Hematopoietic multipotent progenitor cell treated with erythropoietin and hydrocortisone succinate and interleukin-3 and kit ligand, for 6 days (in vitro differentiated cells): ENCODE measurements around the gene MT1E.
A peak's percentile ranks its signal among the peaks of the same experiment; 100 is the strongest.

ENCODE experiments used
- DNase-seq: peaks from one replicate; pipeline ENCODE4 v3.0.0-alpha.2; 2015

Gene MT1E

GRCh38 chr16:56628486-56629350, 3.1 kb downstream of the MT1E start:
- DNase-seq: no peak

GRCh38 chr16:56629531-56629930, 4.0 kb downstream of the MT1E start:
- no peak for DNase-seq

GRCh38 chr16:56630134-56630533, 4.6 kb downstream of the MT1E start:
- no peak for DNase-seq

- DNase-seq: no peak
Measured at GRCh38 chr16:56631197-56631596, 5.6 kb downstream of the MT1E start.

- DNase-seq: no peak
Measured at GRCh38 chr16:56631832-56632155, 6.2 kb downstream of the MT1E start.

- DNase-seq: peak; percentile 41
Measured at GRCh38 chr16:56632156-56632847, 6.7 kb downstream of the MT1E start, which contains the start of gene MT1M. Gene MT1M, plus strand, starts transcription at chr16:56632659. Its CDS starts 73 bp downstream, at chr16:56632732.

- DNase-seq: no peak
Measured at GRCh38 chr16:56632848-56633365, 7.3 kb downstream of the MT1E start.

- no peak for DNase-seq
Measured at GRCh38 chr16:56633535-56633934, 8.0 kb downstream of the MT1E start.

GRCh38 chr16:56634715-56635440, 9.3 kb downstream of the MT1E start:
- no peak for DNase-seq

GRCh38 chr16:56635441-56635967, 9.9 kb downstream of the MT1E start:
- DNase-seq: no peak

GRCh38 chr16:56636616-56637413, 11.2 kb downstream of the MT1E start:
- DNase-seq: no peak

GRCh38 chr16:56637814-56638750, 12.5 kb downstream of the MT1E start, which contains the start of gene MT1A:
Gene MT1A, plus strand, starts transcription at chr16:56638666. Its CDS starts 73 bp downstream, at chr16:56638739.
- no peak for DNase-seq

GRCh38 chr16:56639045-56639444, 13.5 kb downstream of the MT1E start:
- no peak for DNase-seq

GRCh38 chr16:56640076-56640475, 14.5 kb downstream of the MT1E start:
- DNase-seq: no peak

- DNase-seq: no peak
Measured at GRCh38 chr16:56641166-56641565, 15.6 kb downstream of the MT1E start.

- peak; percentile 81 for DNase-seq
Measured at GRCh38 chr16:56643080-56643778, 17.6 kb downstream of the MT1E start.

GRCh38 chr16:56643833-56644232, 18.3 kb downstream of the MT1E start:
- DNase-seq: no peak

- DNase-seq: no peak
Measured at GRCh38 chr16:56645311-56645710, 19.7 kb downstream of the MT1E start.

GRCh38 chr16:56645838-56646237, 20.3 kb downstream of the MT1E start:
- DNase-seq: no peak
